Transverse colon (tissue), 4 donors: ENCODE results near the gene SRGAP1. TPM values are rescaled to one million over a fixed set of nuclear protein-coding genes. Genes with fewer than 3 reads are reported as not detected.

ENCODE experiments used
- DNase-seq: peaks from one replicate; pipeline ENCODE4 v3.0.0-alpha.2; 2019
- H3K27ac ChIP-seq, 4 donors: fragments of 200-600 bp; sonication (generic); 2 replicates each; pipeline ENCODE4 v1.5.1; 2016 to 2018; ENCODE audit warnings: inconsistent platforms in 4 of 4
- H3K27me3 ChIP-seq: fragments of 200-600 bp; sonication (generic); 2 replicates; pipeline ENCODE4 v1.5.1; 2017; ENCODE audit warnings: inconsistent platforms
- H3K36me3 ChIP-seq, 4 donors: fragments of 200-600 bp; sonication (generic); 2 replicates each; pipeline ENCODE4 v1.5.1; 2017 to 2019; ENCODE audit warnings: inconsistent platforms in 4 of 4
- H3K4me1 ChIP-seq, 4 donors: fragments of 200-600 bp; sonication (generic); 2 replicates each; pipeline ENCODE4 v1.5.1; 2017 to 2020; ENCODE audit warnings: inconsistent platforms in 4 of 4
- H3K4me3 ChIP-seq, 4 donors: fragments of 200-600 bp; sonication (generic); 1 replicate in 1 of 4; 2 replicates in 3 of 4; pipeline versions ENCODE4 v1.5.1 to v1.6.1; 2017 to 2019; ENCODE audit warnings: inconsistent platforms in 4 of 4
- H3K9me3 ChIP-seq, 2 donors: fragments of 200-600 bp; sonication (generic); 2 replicates each; pipeline ENCODE4 v1.5.1; 2017 to 2019; ENCODE audit warnings: inconsistent platforms in 2 of 2
- CTCF ChIP-seq, 5 experiments: fragments of 200-600 bp in 3 of 5; fragments of 450-650 bp in 2 of 5; sonication (generic) in 3 of 5; IDR thresholded peaks; 1 replicate in 2 of 5; 2 replicates in 3 of 5; pipeline ENCODE4 v1.5.1; 2016 to 2017; ENCODE audit warnings: antibody characterized with exemption in 5 of 5, inconsistent platforms in 3 of 5, mild to moderate bottlenecking in 2 of 5, moderate library complexity in 1 of 5
- EP300 ChIP-seq: sonication (generic); formaldehyde crosslinking; IDR thresholded peaks from one replicate; pipeline ENCODE4 v1.6.1; 2017; ENCODE audit warnings: antibody characterized with exemption, low read depth
- POLR2A ChIP-seq: fragments of 450-650 bp; IDR thresholded peaks from one replicate; pipeline ENCODE4 v1.6.1; 2016; ENCODE audit warnings: antibody characterized with exemption, mild to moderate bottlenecking, moderate library complexity
- POLR2AphosphoS5 ChIP-seq, 3 donors: sonication (generic); formaldehyde crosslinking; IDR thresholded peaks; one replicate each; pipeline ENCODE4 v1.6.1; 2016; ENCODE audit warnings: antibody characterized with exemption in 3 of 3
- WGBS, 2 donors: methylation state at CpG; one replicate each; pipeline ENCODE4 v1.1.5; 2018; ENCODE audit warnings: low coverage in 1 of 2; 5-methylcytosine and 5-hydroxymethylcytosine counted together
- in situ Hi-C, 4 donors: fragments of 200-750 bp; cut with MboI; loops; one replicate each; pipeline versions ENCODE4 v1.15.0 to v1.15.1; 2017; ENCODE audit warnings: low sequenced_read_pairs in 3 of 4, low pct_ligation_motif_present in 1 of 4, low pct_unique_long_range_greater_than_20kb in 1 of 4
- intact Hi-C: fragments of 100-400 bp; cut with DNase I; formaldehyde crosslinking; loops from one replicate; pipeline ENCODE4 v1.15.1; 2023; ENCODE audit warnings: low total_unique reads
- total RNA-seq, 4 donors: library from RNA; depleted of rRNA; stranded (reverse); fragments of >200 nt; gene quantifications; one replicate each; pipeline ENCODE4 v1.1.0, GENCODE V29; 2016

SRGAP1 gene
- total RNA-seq, 4 donors from 2014 or later, result 16.0 to 720 (median 51.4) TPM

- Histone ChIP-seq H3K4me3 (peak overlapping the region; percentile 78 to 94 (median 88)), H3K27ac (peak overlapping the region; percentile 93 to 97 (median 96)), H3K36me3 (no peaks in the 10 kb centered on the region), H3K27me3 (no peaks in the 10 kb centered on the region), H3K4me1 (peaks cover 5 to 24% (median 15%) of the 10 kb centered on the region in 4 donors), H3K9me3 (no peaks in the 10 kb centered on the region)
- TF ChIP-seq POLR2AphosphoS5 (IDR thresholded peaks at IDR 0.05), result no peak
- TF ChIP-seq CTCF (IDR thresholded peaks at IDR 0.05), result no peak
- no peak for TF ChIP-seq EP300
- no peak for TF ChIP-seq POLR2A
- no peak for DNase-seq
- intact Hi-C loops (loop anchor here (5.0 to 10.0 kb wide), 2 partner anchors 242 to 414 kb away; no protein-coding TSS in a partner anchor), in situ Hi-C loops (loop anchor here in 3 of 4 donors (10.0 to 25.0 kb wide), 5 partner anchors 242 to 569 kb away; partner anchors contain the start of genes C12orf56 (in 2 of the 3) and XPOT (in 1 of the 3))
- WGBS, 2 donors, result 13% methylated on average over 28 of the region's 28 CpGs; no CpG with 5 or more reads in 1 of the 2 donors
Measured at GRCh38 chr12:63843254-63843720, 1.2 kb upstream of the SRGAP1 start.

- 0% methylated on average over 27 of the region's 80 CpGs; no CpG with 5 or more reads in 1 of the 2 donors for WGBS, 2 donors
Measured at GRCh38 chr12:63843721-63844390, 644 bp upstream of the SRGAP1 start.

GRCh38 chr12:63845726-63846125 lies 1.2 kb downstream of the SRGAP1 start:
- Histone ChIP-seq H3K4me1 (peaks cover 5 to 45% (median 22%) of the 10 kb centered on the region in 4 donors), H3K4me3 (peak overlapping the region in 3 of 4 donors; percentile 88 to 94 (median 89)), H3K36me3 (no peaks in the 10 kb centered on the region), H3K9me3 (no peaks in the 10 kb centered on the region), H3K27ac (peak overlapping the region; percentile 93 to 97 (median 96)), H3K27me3 (no peaks in the 10 kb centered on the region)
- intact Hi-C loops, result loop anchor here (10.0 kb wide), 1 partner anchor 239 kb away; no protein-coding TSS in a partner anchor
- in situ Hi-C loops, result loop anchor here in 3 of 4 donors (10.0 to 25.0 kb wide), 5 partner anchors 239 to 567 kb away; partner anchors contain the start of genes C12orf56 (in 2 of the 3) and XPOT (in 1 of the 3)
- 36% methylated on average over 2 of the region's 2 CpGs; no CpG with 5 or more reads in 1 of the 2 donors for WGBS, 2 donors
- peak; percentile 30 for DNase-seq
- TF ChIP-seq EP300 (no peak), POLR2A (peak; percentile 12), POLR2AphosphoS5 (IDR thresholded peaks at IDR 0.05) (peak in 1 of 3 donors; percentile 63), CTCF (IDR thresholded peaks at IDR 0.05) (no peak)

More at GRCh38 chr12:63843721-63844390, 644 bp upstream of the SRGAP1 start:
- Histone ChIP-seq H3K36me3 (no peaks in the 10 kb centered on the region), H3K27me3 (no peaks in the 10 kb centered on the region), H3K4me3 (peak overlapping the region; percentile 78 to 94 (median 88)), H3K4me1 (peaks cover 5 to 30% (median 15%) of the 10 kb centered on the region in 4 donors), H3K9me3 (no peaks in the 10 kb centered on the region), H3K27ac (peak overlapping the region; percentile 93 to 97 (median 96))
- peak; percentile 92 for DNase-seq
- TF ChIP-seq POLR2A (peak; percentile 43), POLR2AphosphoS5 (IDR thresholded peaks at IDR 0.05) (peak; percentile 76 to 85 (median 78)), EP300 (no peak), CTCF (IDR thresholded peaks at IDR 0.05) (peak; percentile 75 to 98 (median 84))
- intact Hi-C loops, result loop anchor here (1.0 to 10.0 kb wide), 3 partner anchors 241 to 413 kb away; no protein-coding TSS in a partner anchor
- in situ Hi-C loops, result loop anchor here in 3 of 4 donors (10.0 to 25.0 kb wide), 5 partner anchors 241 to 568 kb away; partner anchors contain the start of genes C12orf56 (in 2 of the 3) and XPOT (in 1 of the 3)
